ENCODE data around the gene ATOSA. TPM values are rescaled to one million over a fixed set of nuclear protein-coding genes. Genes with fewer than 3 reads are reported as not detected.

Gene ATOSA
- polyA plus RNA-seq, 1 donor from 2014 or later: 64.0 TPM

DNA sequence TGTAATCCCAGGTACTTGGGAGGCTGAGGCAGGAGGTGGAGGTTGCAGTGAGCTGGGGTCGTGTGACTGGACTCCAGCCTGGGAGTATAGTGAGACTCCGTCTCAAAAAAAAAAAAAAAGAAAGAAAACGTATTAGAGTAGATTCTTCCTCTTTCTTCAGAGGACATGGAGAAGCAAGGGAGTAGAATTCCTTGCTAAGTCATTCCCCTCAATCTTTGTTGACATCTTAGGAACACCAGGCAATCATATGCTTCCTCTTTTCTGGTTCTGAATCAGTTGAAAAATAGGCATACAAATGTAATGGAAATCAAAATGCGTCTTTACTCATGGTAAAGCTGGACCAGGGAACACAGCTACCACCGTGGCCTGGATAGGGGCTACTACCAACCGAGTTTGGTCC is 38.3 kb upstream of the ATOSA start:
- Histone ChIP-seq H3K9me3 (ENCODE audit: low read length) (no peaks in the 10 kb centered on the region), H3K9ac (ENCODE audit: low read length) (no peak overlapping the region), H3K27me3 (ENCODE audit: insufficient read depth, low read depth, low read length) (no peaks in the 10 kb centered on the region), H3K79me2 (replicated peaks; ENCODE audit: insufficient read depth, low read length) (no peaks in the 10 kb centered on the region), H2AFZ (ENCODE audit: low read depth, low read length) (no peak overlapping the region), H3K9me2 (ENCODE audit: insufficient read depth, low read length) (no peaks in the 10 kb centered on the region), H3K4me2 (ENCODE audit: low read length) (no peak overlapping the region), H3K36me3 (ENCODE audit: insufficient read depth, low read length) (no peaks in the 10 kb centered on the region), H3K4me3 (ENCODE audit: low read length) (no peak overlapping the region), H3K27ac (ENCODE audit: low read length) (no peak overlapping the region), H4K20me1 (ENCODE audit: insufficient read depth) (no peaks in the 10 kb centered on the region), H3F3A (ENCODE audit: insufficient read depth, low read length, poor library complexity, severe bottlenecking) (no peaks in the 10 kb centered on the region)
- TF ChIP-seq EZH2 (IDR thresholded peaks at IDR 0.05; ENCODE audit: borderline replicate concordance, insufficient read depth, low read length, poor library complexity, severe bottlenecking) (no peak), EP300 (conservative IDR thresholded peaks at IDR 0.05; ENCODE audit: poor library complexity, severe bottlenecking) (no peak), CTCF (IDR thresholded peaks at IDR 0.05; ENCODE audit: poor library complexity, severe bottlenecking) (no peak), MXI1 (conservative IDR thresholded peaks at IDR 0.05; ENCODE audit: poor library complexity, severe bottlenecking) (no peak), POLR2AphosphoS5 (IDR thresholded peaks at IDR 0.05) (no peak), SMC3 (conservative IDR thresholded peaks at IDR 0.05; ENCODE audit: poor library complexity) (no peak), RAD21 (conservative IDR thresholded peaks at IDR 0.05) (no peak), TAF1 (IDR thresholded peaks at IDR 0.05; ENCODE audit: low read depth) (no peak)
- TF ChIP-seq, protein P1, sequence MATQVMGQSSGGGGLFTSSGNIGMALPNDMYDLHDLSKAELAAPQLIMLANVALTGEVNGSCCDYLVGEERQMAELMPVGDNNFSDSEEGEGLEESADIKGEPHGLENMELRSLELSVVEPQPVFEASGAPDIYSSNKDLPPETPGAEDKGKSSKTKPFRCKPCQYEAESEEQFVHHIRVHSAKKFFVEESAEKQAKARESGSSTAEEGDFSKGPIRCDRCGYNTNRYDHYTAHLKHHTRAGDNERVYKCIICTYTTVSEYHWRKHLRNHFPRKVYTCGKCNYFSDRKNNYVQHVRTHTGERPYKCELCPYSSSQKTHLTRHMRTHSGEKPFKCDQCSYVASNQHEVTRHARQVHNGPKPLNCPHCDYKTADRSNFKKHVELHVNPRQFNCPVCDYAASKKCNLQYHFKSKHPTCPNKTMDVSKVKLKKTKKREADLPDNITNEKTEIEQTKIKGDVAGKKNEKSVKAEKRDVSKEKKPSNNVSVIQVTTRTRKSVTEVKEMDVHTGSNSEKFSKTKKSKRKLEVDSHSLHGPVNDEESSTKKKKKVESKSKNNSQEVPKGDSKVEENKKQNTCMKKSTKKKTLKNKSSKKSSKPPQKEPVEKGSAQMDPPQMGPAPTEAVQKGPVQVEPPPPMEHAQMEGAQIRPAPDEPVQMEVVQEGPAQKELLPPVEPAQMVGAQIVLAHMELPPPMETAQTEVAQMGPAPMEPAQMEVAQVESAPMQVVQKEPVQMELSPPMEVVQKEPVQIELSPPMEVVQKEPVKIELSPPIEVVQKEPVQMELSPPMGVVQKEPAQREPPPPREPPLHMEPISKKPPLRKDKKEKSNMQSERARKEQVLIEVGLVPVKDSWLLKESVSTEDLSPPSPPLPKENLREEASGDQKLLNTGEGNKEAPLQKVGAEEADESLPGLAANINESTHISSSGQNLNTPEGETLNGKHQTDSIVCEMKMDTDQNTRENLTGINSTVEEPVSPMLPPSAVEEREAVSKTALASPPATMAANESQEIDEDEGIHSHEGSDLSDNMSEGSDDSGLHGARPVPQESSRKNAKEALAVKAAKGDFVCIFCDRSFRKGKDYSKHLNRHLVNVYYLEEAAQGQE (IDR thresholded peaks at IDR 0.05; ENCODE audit: borderline replicate concordance): no peak

DNA sequence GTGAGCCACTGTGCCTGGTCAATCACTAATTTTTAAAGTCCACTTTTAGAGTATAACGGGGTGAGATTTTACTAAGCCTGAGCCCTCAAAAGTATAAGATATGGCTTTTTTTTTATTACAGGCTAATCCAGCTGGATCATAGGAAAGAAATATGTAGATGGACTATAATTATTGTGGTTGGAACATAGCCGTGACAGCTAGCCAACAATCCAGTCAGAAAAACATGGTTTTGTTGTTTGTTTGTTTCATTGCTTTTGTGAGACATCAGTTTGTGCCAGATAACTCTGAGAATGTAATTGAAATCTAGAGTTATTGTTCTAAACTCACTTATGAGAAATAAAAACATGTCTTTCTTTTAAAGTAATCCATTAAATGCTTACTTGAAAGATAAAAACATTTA is 37.3 kb upstream of the ATOSA start:
- H4K20me1 ChIP-seq (ENCODE audit: insufficient read depth): no peaks in the 10 kb centered on the region
- TF ChIP-seq CTCF (IDR thresholded peaks at IDR 0.05; ENCODE audit: poor library complexity, severe bottlenecking) (no peak), SMC3 (conservative IDR thresholded peaks at IDR 0.05; ENCODE audit: poor library complexity) (no peak), POLR2AphosphoS5 (IDR thresholded peaks at IDR 0.05) (no peak), MXI1 (conservative IDR thresholded peaks at IDR 0.05; ENCODE audit: poor library complexity, severe bottlenecking) (no peak), EP300 (conservative IDR thresholded peaks at IDR 0.05; ENCODE audit: poor library complexity, severe bottlenecking) (no peak), TAF1 (IDR thresholded peaks at IDR 0.05; ENCODE audit: low read depth) (no peak), EZH2 (IDR thresholded peaks at IDR 0.05; ENCODE audit: borderline replicate concordance, insufficient read depth, low read length, poor library complexity, severe bottlenecking) (no peak), RAD21 (conservative IDR thresholded peaks at IDR 0.05) (no peak)
- TF ChIP-seq, protein P1 (IDR thresholded peaks at IDR 0.05; ENCODE audit: borderline replicate concordance): no peak
- no peak overlapping the region for H3K4me2 ChIP-seq (ENCODE audit: low read length)
- no peak overlapping the region for H2AFZ ChIP-seq (ENCODE audit: low read depth, low read length)
- H3K79me2 ChIP-seq (replicated peaks; ENCODE audit: insufficient read depth, low read length): no peaks in the 10 kb centered on the region
- no peaks in the 10 kb centered on the region for H3K9me2 ChIP-seq (ENCODE audit: insufficient read depth, low read length)
- no peaks in the 10 kb centered on the region for H3K9me3 ChIP-seq (ENCODE audit: low read length)
- H3F3A ChIP-seq (ENCODE audit: insufficient read depth, low read length, poor library complexity, severe bottlenecking): no peaks in the 10 kb centered on the region
- no peaks in the 10 kb centered on the region for H3K27me3 ChIP-seq (ENCODE audit: insufficient read depth, low read depth, low read length)
- H3K9ac ChIP-seq (ENCODE audit: low read length): no peak overlapping the region
- H3K4me3 ChIP-seq (ENCODE audit: low read length): no peak overlapping the region
- no peaks in the 10 kb centered on the region for H3K36me3 ChIP-seq (ENCODE audit: insufficient read depth, low read length)
- no peak overlapping the region for H3K27ac ChIP-seq (ENCODE audit: low read length)
